NK-92 treated with Interleukin-12 subunit alpha and Interleukin-12 subunit beta, amount 100 ng/mL, for 24 hours (cell line): Measurements from ENCODE around the gene TAF5L.
"Not testable (repeated sequence)": the region's sequence is repeated elsewhere in the genome, so short reads cannot be mapped to it uniquely, and the experiment has no call there.

Experiments used
- DNase-seq: peaks from one replicate; lab custom pipeline; 2025; lab: John Stamatoyannopoulos, UW

The TAF5L gene

GRCh38 chr1:229567109-229567868 lies 58.6 kb downstream of the TAF5L start:
- no peak for DNase-seq

- no peak for DNase-seq
Observed at GRCh38 chr1:229563701-229564100, 62.2 kb downstream of the TAF5L start.

GRCh38 chr1:229563241-229563640 lies 62.7 kb downstream of the TAF5L start:
- no peak for DNase-seq

- no peak for DNase-seq
Observed at GRCh38 chr1:229562686-229563085, 63.2 kb downstream of the TAF5L start.

GRCh38 chr1:229561141-229561540 lies 64.8 kb downstream of the TAF5L start:
- no peak for DNase-seq

- DNase-seq, result not testable (repeated sequence)
Observed at GRCh38 chr1:229560124-229560523, 65.8 kb downstream of the TAF5L start.

- DNase-seq, result not testable (repeated sequence)
Observed at GRCh38 chr1:229559336-229559801, 66.6 kb downstream of the TAF5L start.

GRCh38 chr1:229558460-229559335 lies 67.2 kb downstream of the TAF5L start, which contains the start of gene ABCB10:
ABCB10 (minus strand) TSS chr1:229558707; CDS start chr1:229558652, 55 bp downstream.
- peak; percentile 98 for DNase-seq

GRCh38 chr1:229557913-229558414 lies 68.0 kb downstream of the TAF5L start:
- DNase-seq, result peak; percentile 50

GRCh38 chr1:229557200-229557850 lies 68.6 kb downstream of the TAF5L start:
- no peak for DNase-seq

- no peak for DNase-seq
Observed at GRCh38 chr1:229554886-229555621, 70.9 kb downstream of the TAF5L start.

GRCh38 chr1:229553621-229554130 lies 72.2 kb downstream of the TAF5L start:
- no peak for DNase-seq

GRCh38 chr1:229552732-229553131 lies 73.2 kb downstream of the TAF5L start:
- no peak for DNase-seq

- DNase-seq, result no peak
Observed at GRCh38 chr1:229550812-229551567, 74.9 kb downstream of the TAF5L start.

- DNase-seq, result no peak
Observed at GRCh38 chr1:229547542-229547941, 78.4 kb downstream of the TAF5L start.

- DNase-seq, result no peak
Observed at GRCh38 chr1:229544587-229544986, 81.3 kb downstream of the TAF5L start.
